SK-N-SH (cell line): ENCODE data around the gene DHCR24. TPM values are rescaled to one million over a fixed set of nuclear protein-coding genes. Genes with fewer than 3 reads are reported as not detected.
"Not testable (repeated sequence)": the region's sequence is repeated elsewhere in the genome, so short reads cannot be mapped to it uniquely, and the experiment has no call there.

Source experiments
- CTCF ChIA-PET: fragments of 300-600, 350-600 bp; formaldehyde crosslinking; extraction: SDS; loops from one replicate; lab custom pipeline; 2021; lab: Yijun Ruan, JAX
- POLR2A ChIA-PET: fragments of 350-600 bp; sonication (Branson Sonifier 250); formaldehyde crosslinking; extraction: SDS; loops from one replicate; lab custom pipeline; 2020; ENCODE audit warnings: antibody characterized with exemption, inconsistent platforms; lab: Yijun Ruan, JAX
- DNase-seq: peaks from one replicate; pipeline ENCODE4 v3.0.0; 2012
- H2AFZ ChIP-seq: fragments of 200-600 bp; sonication (generic); 2 replicates; pipeline ENCODE4 v1.8.1; 2016; ENCODE audit warnings: antibody characterized with exemption, mild to moderate bottlenecking, low read depth
- H3F3A ChIP-seq: fragments of 200-600 bp; sonication (generic); replicated peaks from 2 replicates; pipeline ENCODE3; 2016; ENCODE audit warnings: antibody characterized with exemption, mild to moderate bottlenecking; ENCODE audit not compliant: insufficient read depth
- H3K27ac ChIP-seq, 2 experiments: fragments of 200-500 bp in 1 of 2; fragments of 200-600 bp in 1 of 2; sonication (Bioruptor generic) in 1 of 2; sonication (generic), shearing (Covaris generic) in 1 of 2; 2 replicates each; pipeline versions ENCODE4 v1.5.1 to v1.6.1; 2014 to 2016; ENCODE audit warnings: low read depth in 2 of 2, inconsistent platforms in 1 of 2, low read length in 1 of 2, mild to moderate bottlenecking in 1 of 2, mixed read lengths in 1 of 2
- H3K27me3 ChIP-seq: fragments of 200-600 bp; sonication (generic), shearing (Covaris generic); 2 replicates; pipeline ENCODE4 v1.6.1; 2016; ENCODE audit warnings: mixed run types; ENCODE audit not compliant: insufficient read depth
- H3K36me3 ChIP-seq, 2 experiments: fragments of 200-500 bp in 1 of 2; fragments of 200-600 bp in 1 of 2; sonication (Bioruptor generic) in 1 of 2; sonication (generic) in 1 of 2; replicated peaks in 1 of 2; 2 replicates each; pipeline versions ENCODE3 to v1.5.1; 2014 to 2016; ENCODE audit warnings: low read length in 1 of 2, mild to moderate bottlenecking in 1 of 2; ENCODE audit not compliant: insufficient read depth in 2 of 2, control insufficient read depth in 1 of 2
- H3K4me1 ChIP-seq, 2 experiments: fragments of 200-500 bp in 1 of 2; fragments of 200-600 bp in 1 of 2; sonication (Bioruptor generic) in 1 of 2; sonication (generic), shearing (Covaris generic) in 1 of 2; 2 replicates each; pipeline versions ENCODE4 v1.5.1 to v1.6.1; 2014 to 2016; ENCODE audit warnings: low read depth in 1 of 2, low read length in 1 of 2, mixed run types in 1 of 2; ENCODE audit not compliant: insufficient read depth in 2 of 2, control insufficient read depth in 1 of 2
- H3K4me2 ChIP-seq: fragments of 200-600 bp; sonication (generic), shearing (Covaris generic); 2 replicates; pipeline ENCODE4 v1.6.1; 2017; ENCODE audit warnings: mixed run types
- H3K4me3 ChIP-seq, 2 experiments: fragments of 200-500 bp in 1 of 2; fragments of 200-600 bp in 1 of 2; sonication (Bioruptor generic) in 1 of 2; sonication (generic), shearing (Covaris generic) in 1 of 2; 2 replicates each; pipeline versions ENCODE4 v1.5.1 to v1.8.1; 2014 to 2016; ENCODE audit warnings: low read depth in 2 of 2, inconsistent platforms in 1 of 2, low read length in 1 of 2, mild to moderate bottlenecking in 1 of 2, mixed read lengths in 1 of 2, moderate library complexity in 1 of 2
- H3K79me2 ChIP-seq: fragments of 200-600 bp; sonication (generic); 2 replicates; pipeline ENCODE4 v1.8.1; 2017; ENCODE audit warnings: mild to moderate bottlenecking; ENCODE audit not compliant: insufficient read depth
- H3K9ac ChIP-seq: fragments of 200-600 bp; sonication (generic); 2 replicates; pipeline ENCODE4 v1.6.1; 2017; ENCODE audit warnings: mixed run types
- H3K9me2 ChIP-seq: fragments of 200-600 bp; sonication (generic); 2 replicates; pipeline ENCODE4 v1.6.1; 2017; ENCODE audit warnings: mixed run types
- H3K9me3 ChIP-seq: fragments of 200-600 bp; sonication (generic); 2 replicates; pipeline ENCODE4 v1.6.1; 2017; ENCODE audit warnings: mixed run types, mild to moderate bottlenecking, moderate library complexity
- H4K20me1 ChIP-seq: fragments of 200-600 bp; sonication (generic); 2 replicates; pipeline ENCODE4 v1.6.1; 2017; ENCODE audit warnings: mild to moderate bottlenecking, mixed run types; ENCODE audit not compliant: insufficient read depth
- CHD2 ChIP-seq: fragments of 150-350 bp; IDR thresholded peaks from 2 replicates; pipeline ENCODE4 v1.6.1; 2018; ENCODE audit warnings: low read length; ENCODE audit not compliant: partially characterized antibody
- ELF1 ChIP-seq: IDR thresholded peaks from 2 replicates; pipeline ENCODE4 v1.4.0; 2012
- EP300 ChIP-seq, 2 experiments: IDR thresholded peaks; 2 replicates each; pipeline versions ENCODE4 v1.4.0 to v1.6.1; 2012; ENCODE audit warnings: borderline replicate concordance in 1 of 2, low read depth in 1 of 2, low read length in 1 of 2
- EZH2phosphoT487 ChIP-seq: fragments of 200-600 bp; sonication (generic); IDR thresholded peaks from 2 replicates; pipeline ENCODE4 v1.6.1; 2017; ENCODE audit warnings: low read depth, mixed run types, mild to moderate bottlenecking, antibody characterized with exemption, moderate library complexity, borderline replicate concordance
- FOSL2 ChIP-seq: IDR thresholded peaks from 2 replicates; pipeline ENCODE4 v1.4.0; 2012; ENCODE audit warnings: low read depth, mild to moderate bottlenecking, moderate library complexity, borderline replicate concordance
- JUND ChIP-seq: IDR thresholded peaks from 2 replicates; pipeline ENCODE4 v1.4.0; 2012
- MEF2A ChIP-seq: IDR thresholded peaks from 2 replicates; pipeline ENCODE4 v1.4.0; 2012; ENCODE audit warnings: low read depth, borderline replicate concordance
- NFIC ChIP-seq: IDR thresholded peaks from 2 replicates; pipeline ENCODE4 v1.4.0; 2012; ENCODE audit warnings: borderline replicate concordance
- NRF1 ChIP-seq: IDR thresholded peaks from 2 replicates; pipeline ENCODE4 v1.6.1; 2012; ENCODE audit warnings: low read depth, mild to moderate bottlenecking, low read length
- POLR2AphosphoS5 ChIP-seq: IDR thresholded peaks from 2 replicates; pipeline ENCODE4 v1.6.1; 2012; ENCODE audit warnings: low read depth, low read length
- RFX5 ChIP-seq: IDR thresholded peaks from 2 replicates; pipeline ENCODE4 v1.6.1; 2012; ENCODE audit warnings: mild to moderate bottlenecking, improper control_type of control experiment, low read length
- RXRA ChIP-seq: IDR thresholded peaks from 2 replicates; pipeline ENCODE4 v1.4.0; 2012; ENCODE audit warnings: low read depth, mild to moderate bottlenecking, borderline replicate concordance
- SIN3A ChIP-seq: IDR thresholded peaks from 2 replicates; pipeline ENCODE4 v1.6.1; 2012; ENCODE audit warnings: low read depth, mild to moderate bottlenecking, low read length, moderate library complexity, borderline replicate concordance
- TAF1 ChIP-seq: IDR thresholded peaks from 2 replicates; pipeline ENCODE4 v1.6.1; 2012; ENCODE audit warnings: low read depth, mild to moderate bottlenecking, low read length, moderate library complexity, borderline replicate concordance
- TCF12 ChIP-seq: IDR thresholded peaks from 2 replicates; pipeline ENCODE4 v1.4.0; 2012
- TEAD4 ChIP-seq: IDR thresholded peaks from 2 replicates; pipeline ENCODE4 v1.4.0; 2012; ENCODE audit warnings: mild to moderate bottlenecking, borderline replicate concordance; ENCODE audit not compliant: insufficient read depth
- YY1 ChIP-seq: IDR thresholded peaks from 2 replicates; pipeline ENCODE4 v1.4.0; 2012; ENCODE audit warnings: low read depth, mild to moderate bottlenecking
- WGBS: methylation state at CpG from one replicate; pipeline ENCODE4 v1.1.6; 2017; ENCODE audit warnings: low lambda C conversion rate; 5-methylcytosine and 5-hydroxymethylcytosine counted together
- polyA plus RNA-seq, 3 experiments: library from polyadenylated mRNA; depleted of rRNA; stranded (reverse); fragments of >200 nt; gene quantifications; 2 replicates each; pipeline ENCODE4 v1.2.3, GENCODE V29; 2012
- TF ChIP-seq, protein P1 (sequence below): IDR thresholded peaks from 2 replicates; pipeline ENCODE4; 2012
- TF ChIP-seq, protein P2 (sequence below): fragments of 150-350 bp; IDR thresholded peaks from 2 replicates; pipeline ENCODE4 v1.6.1; 2017; ENCODE audit warnings: antibody characterized with exemption, low read length, low read depth, borderline replicate concordance

The DHCR24 gene
- polyA plus RNA-seq, 1 of the 3 experiments (the other 2 are of a cell fraction): 4.3 TPM

DNA sequence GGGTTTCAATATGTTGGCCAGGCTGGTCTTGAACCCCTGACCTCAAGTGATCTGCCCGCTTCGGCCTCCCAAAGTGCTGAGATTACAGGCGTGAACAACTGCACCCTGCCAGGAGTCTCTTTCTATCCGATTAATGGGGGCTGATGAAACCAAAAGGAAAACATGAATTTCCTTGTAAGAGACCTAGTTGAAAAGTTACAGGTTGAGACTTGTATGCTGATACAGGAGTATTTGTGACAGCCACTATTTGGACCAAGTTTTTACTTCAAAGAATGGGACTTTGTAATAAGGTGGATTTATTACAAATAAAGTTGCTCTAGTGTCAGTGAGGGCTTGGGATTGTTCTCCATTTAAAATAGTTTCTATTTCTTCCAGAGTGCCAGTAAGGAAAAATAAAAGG lies 49.8 kb upstream of the DHCR24 start:
- no peak for DNase-seq
- CTCF ChIA-PET: interaction anchor here (1.0 kb wide), 1 partner anchor 86 kb away, joined by 3 read pairs; no protein-coding TSS in a partner anchor
- Histone ChIP-seq H3K36me3 (no peaks in the 10 kb centered on the region), H3K9me2 (no peaks in the 10 kb centered on the region), H3K4me2 (no peak overlapping the region), H3K4me1 (peaks cover 0 to 32% of the 10 kb centered on the region in 2 experiments; a peak in 3 of 4 replicates), H3K4me3 (no peak overlapping the region)
- 93% methylated on average over 4 of the region's 4 CpGs for WGBS
- POLR2A ChIA-PET: no interaction called here
- no peak for TF ChIP-seq SIN3A
- TF ChIP-seq NFIC: no peak
- no peak for TF ChIP-seq RXRA
- no peak for TF ChIP-seq RFX5
- TF ChIP-seq FOSL2: no peak
- TF ChIP-seq TAF1: no peak
- no peak for TF ChIP-seq TEAD4
- TF ChIP-seq, protein P1, sequence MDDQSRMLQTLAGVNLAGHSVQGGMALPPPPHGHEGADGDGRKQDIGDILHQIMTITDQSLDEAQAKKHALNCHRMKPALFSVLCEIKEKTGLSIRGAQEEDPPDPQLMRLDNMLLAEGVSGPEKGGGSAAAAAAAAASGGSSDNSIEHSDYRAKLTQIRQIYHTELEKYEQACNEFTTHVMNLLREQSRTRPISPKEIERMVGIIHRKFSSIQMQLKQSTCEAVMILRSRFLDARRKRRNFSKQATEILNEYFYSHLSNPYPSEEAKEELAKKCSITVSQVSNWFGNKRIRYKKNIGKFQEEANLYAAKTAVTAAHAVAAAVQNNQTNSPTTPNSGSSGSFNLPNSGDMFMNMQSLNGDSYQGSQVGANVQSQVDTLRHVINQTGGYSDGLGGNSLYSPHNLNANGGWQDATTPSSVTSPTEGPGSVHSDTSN: no peak
- no peak for TF ChIP-seq MEF2A
- no peak for TF ChIP-seq NRF1
- TF ChIP-seq, protein P2, sequence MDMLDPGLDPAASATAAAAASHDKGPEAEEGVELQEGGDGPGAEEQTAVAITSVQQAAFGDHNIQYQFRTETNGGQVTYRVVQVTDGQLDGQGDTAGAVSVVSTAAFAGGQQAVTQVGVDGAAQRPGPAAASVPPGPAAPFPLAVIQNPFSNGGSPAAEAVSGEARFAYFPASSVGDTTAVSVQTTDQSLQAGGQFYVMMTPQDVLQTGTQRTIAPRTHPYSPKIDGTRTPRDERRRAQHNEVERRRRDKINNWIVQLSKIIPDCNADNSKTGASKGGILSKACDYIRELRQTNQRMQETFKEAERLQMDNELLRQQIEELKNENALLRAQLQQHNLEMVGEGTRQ: no peak
- TF ChIP-seq, all 33 proteins: peak for 0
- Histone ChIP-seq H3K27ac (0 out of 4 replicates have a peak overlapping the region, but pooled peaks of 1 of the 2 experiments have one; percentile 9), H2AFZ (no peak overlapping the region), H4K20me1 (no peaks in the 10 kb centered on the region), H3K9ac (no peak overlapping the region), H3K9me3 (no peaks in the 10 kb centered on the region), H3K79me2 (no peaks in the 10 kb centered on the region), H3K27me3 (no peaks in the 10 kb centered on the region), H3F3A (peaks cover 20% of the 10 kb centered on the region)

DNA sequence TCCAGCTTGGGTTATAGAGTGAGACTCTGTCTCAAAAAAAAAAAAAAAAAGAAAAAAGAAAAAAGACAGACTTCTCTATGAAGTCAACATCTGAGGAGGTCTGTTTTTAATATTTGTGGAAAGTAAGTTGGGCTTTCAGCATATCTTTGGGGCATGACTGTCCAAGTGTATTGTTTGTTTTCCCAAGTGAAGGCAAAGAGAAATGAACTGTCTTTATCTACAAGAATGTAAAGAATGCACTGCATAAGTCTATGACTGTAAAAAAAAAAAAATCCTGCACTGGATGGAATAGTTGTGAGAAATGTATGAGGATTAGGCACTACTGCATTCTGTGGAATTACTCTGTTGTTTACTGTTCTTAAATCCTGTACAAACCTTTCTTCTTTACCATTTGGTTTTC lies 47.9 kb upstream of the DHCR24 start:
- Histone ChIP-seq H3K4me2 (peak overlapping the region; percentile 64), H3K9me3 (no peaks in the 10 kb centered on the region), H3K4me3 (no peak overlapping the region), H3K27ac (peak overlapping the region; percentile 1 to 91; a peak in 3 of 4 replicates), H3K27me3 (no peaks in the 10 kb centered on the region), H4K20me1 (no peaks in the 10 kb centered on the region), H3K79me2 (no peaks in the 10 kb centered on the region), H2AFZ (peak overlapping the region; percentile 30; the same call in 1 of the 2 replicates), H3K4me1 (peaks cover 0 to 38% of the 10 kb centered on the region in 2 experiments; a peak in 3 of 4 replicates), H3K9me2 (no peaks in the 10 kb centered on the region), H3K36me3 (no peaks in the 10 kb centered on the region), H3F3A (peaks cover 20% of the 10 kb centered on the region), H3K9ac (peak overlapping the region; percentile 48)
- no peak for DNase-seq
- ChIA-PET CTCF (interaction anchor here (1.6 to 3.2 kb wide), 4 partner anchors 11 to 87 kb away, joined by 6 to 20 read pairs (median 7); no protein-coding TSS in a partner anchor), POLR2A (no interaction called here)
- TF ChIP-seq ELF1: no peak
- no peak for TF ChIP-seq CHD2
- TF ChIP-seq TEAD4: peak; percentile 65; the same call in 1 of the 2 replicates
- peak; percentile 36; the same call in 1 of the 2 replicates for TF ChIP-seq POLR2AphosphoS5
- no peak for TF ChIP-seq YY1
- peak; percentile 87 for TF ChIP-seq TCF12
- peak; percentile 24; the same call in 1 of the 2 replicates for TF ChIP-seq FOSL2
- TF ChIP-seq RXRA: no peak
- peak; percentile 49 for TF ChIP-seq JUND
- no peak for TF ChIP-seq NRF1
- peak in 1 of 2 experiments; percentile 45; a peak in 1 of 4 replicates for TF ChIP-seq EP300 (IDR thresholded peaks at IDR 0.05; ENCODE audit: borderline replicate concordance in 1 of 2, low read depth in 1 of 2, low read length in 1 of 2)
- no peak for TF ChIP-seq EZH2phosphoT487
- TF ChIP-seq, protein P1: peak; percentile 57

DNA sequence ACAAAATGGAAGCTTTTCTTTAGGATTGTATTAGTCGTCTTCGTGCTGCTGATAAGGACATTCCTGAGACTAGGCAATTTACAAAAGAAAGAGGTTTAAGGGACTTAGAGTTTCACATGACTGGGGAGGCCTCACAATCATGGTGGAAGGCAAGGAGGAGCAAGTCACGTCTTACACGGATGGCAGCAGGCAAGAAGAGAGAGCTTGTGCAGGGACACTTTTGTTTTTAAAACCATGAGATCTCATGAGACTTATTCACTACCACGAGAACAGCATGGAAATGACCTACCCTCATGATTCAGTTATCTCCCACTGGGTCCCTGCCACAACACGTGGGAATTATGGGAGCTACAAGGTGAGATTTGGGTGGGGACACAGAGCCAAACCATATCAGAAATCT lies 47.1 kb upstream of the DHCR24 start:
- WGBS: 86% methylated on average over 6 of the region's 6 CpGs
- H3K27me3 ChIP-seq, H2AFZ ChIP-seq, H3K36me3 ChIP-seq, H3K9me3 ChIP-seq, H3K4me3 ChIP-seq, DNase-seq, POLR2A ChIA-PET, H3K79me2 ChIP-seq, H4K20me1 ChIP-seq, H3K9me2 ChIP-seq: not testable (repeated sequence)
- H3K4me2 ChIP-seq: peak overlapping the region; percentile 64; the same call in 1 of the 2 replicates
- peaks cover 0 to 32% of the 10 kb centered on the region in 2 experiments; a peak in 3 of 4 replicates for H3K4me1 ChIP-seq
- H3K27ac ChIP-seq: peak overlapping the region in 1 of 2 experiments; percentile 91; a peak in 2 of 4 replicates
- peak overlapping the region; percentile 48 for H3K9ac ChIP-seq
- CTCF ChIA-PET: interaction anchor here (0.9 to 3.2 kb wide), 5 partner anchors 12 to 88 kb away, joined by 3 to 20 read pairs (median 6); no protein-coding TSS in a partner anchor
- H3F3A ChIP-seq: peaks cover 20% of the 10 kb centered on the region
